Right renal pelvis (tissue), 4 donors: Measurements from ENCODE around the gene LILRA1. TPM values are rescaled to one million over a fixed set of nuclear protein-coding genes. Genes with fewer than 3 reads are reported as not detected.
"Not testable (repeated sequence)": the region's sequence is repeated elsewhere in the genome, so short reads cannot be mapped to it uniquely, and the experiment has no call there.

Experiments
- DNase-seq, 4 donors: peaks; one replicate each; pipeline ENCODE4 v3.0.0-alpha.2; 2013; ENCODE audit warnings: low read depth in 4 of 4, low spot score in 3 of 4, missing footprints in 1 of 4
- polyA plus RNA-seq, 4 donors: library from polyadenylated mRNA; unstranded; fragments of 120-200 nt; gene quantifications; one replicate each; pipeline ENCODE4 v1.2.1, GENCODE V29; 2013; ENCODE audit not compliant: insufficient read length in 4 of 4

Gene LILRA1
- polyA plus RNA-seq, 4 donors = 0.29 to 0.62 (median 0.40) TPM

DNA sequence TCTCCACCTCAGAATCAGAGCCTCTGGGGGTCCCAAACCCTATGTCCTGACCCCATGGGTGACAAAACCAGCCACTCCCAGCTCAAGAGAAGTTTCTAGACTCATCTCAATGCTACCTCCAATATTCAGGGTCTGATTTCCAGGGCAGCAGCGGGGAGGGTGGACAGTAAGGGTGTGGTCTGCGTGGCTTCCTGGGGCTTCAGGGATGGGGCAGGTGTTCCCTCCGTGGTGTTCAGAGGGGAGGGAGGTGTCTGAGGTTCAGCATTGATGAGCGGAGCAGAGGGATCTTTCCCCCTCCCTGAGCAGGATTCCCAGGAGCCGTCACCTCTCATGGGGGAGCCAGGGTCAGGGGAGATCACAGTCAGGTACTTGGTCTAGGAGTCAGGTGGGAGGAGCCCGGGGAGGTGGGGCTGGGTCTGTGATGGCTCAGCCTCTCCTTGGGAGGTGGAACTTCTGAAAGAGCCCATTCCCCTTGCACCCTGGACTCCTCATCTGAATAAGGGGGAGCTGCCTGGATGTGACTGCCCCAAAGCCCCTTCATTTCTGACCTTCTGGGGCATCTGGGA lies 16.9 kb upstream of the LILRA1 start:
- no peak for DNase-seq

DNA sequence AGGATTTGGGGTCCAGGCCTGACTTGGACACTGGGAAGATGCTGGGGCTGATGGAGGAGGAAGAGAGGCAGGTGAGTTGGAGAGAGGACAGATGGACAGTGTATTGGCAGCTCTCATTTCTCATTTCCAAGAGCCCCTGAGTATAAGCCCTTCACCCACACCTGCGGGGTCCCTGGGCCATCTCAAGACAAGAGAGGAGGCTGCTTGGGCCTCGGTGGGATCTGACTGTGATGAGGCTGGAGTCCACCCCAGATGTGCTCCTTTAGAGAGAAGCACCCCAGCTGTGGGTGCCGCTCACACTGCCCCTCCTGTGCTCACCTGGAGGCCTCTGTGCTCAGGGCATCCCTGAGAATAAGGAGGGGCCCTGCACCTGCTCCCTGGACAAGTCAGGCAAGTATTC lies 16.1 kb upstream of the LILRA1 start:
- no peak for DNase-seq

DNA sequence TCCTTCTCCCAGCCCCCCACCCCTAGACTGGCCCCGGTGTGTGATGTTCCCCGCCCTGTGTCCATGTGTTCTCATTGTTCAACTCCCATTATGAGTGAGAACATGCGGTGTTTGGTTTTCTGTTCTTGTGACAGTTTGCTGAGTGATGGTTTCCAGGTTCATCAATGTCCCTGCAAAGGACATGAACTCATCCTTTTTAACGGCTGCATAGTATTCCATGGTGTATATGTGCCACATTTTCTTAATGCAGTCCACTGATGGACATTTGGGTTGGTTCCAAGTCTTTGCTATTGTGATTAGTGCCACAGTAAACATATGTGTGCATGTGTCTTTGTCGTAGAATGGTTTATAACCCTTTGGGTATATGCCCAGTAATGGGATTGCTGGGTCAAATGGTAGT lies 15.2 kb upstream of the LILRA1 start:
- DNase-seq = not testable (repeated sequence)

DNA sequence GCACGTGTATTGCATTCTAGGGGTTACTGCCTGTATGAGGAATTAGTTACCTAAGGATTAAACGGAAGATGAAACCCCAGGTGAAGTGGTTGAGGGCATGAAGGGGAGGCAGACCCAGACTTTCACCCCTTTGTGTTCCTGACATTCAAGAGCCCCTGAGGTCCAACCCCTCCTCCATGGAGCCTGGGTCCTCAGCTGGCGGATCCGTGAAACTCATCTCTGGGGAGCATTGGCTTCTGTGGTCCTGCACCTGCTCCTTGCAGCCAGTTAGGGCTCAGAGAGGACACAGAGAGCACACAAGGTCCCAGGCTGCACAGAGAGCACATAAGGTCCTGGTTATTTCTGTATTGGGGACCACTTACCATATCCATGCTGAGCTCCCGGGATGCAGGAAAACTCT lies 7.0 kb upstream of the LILRA1 start:
- DNase-seq = no peak

DNA sequence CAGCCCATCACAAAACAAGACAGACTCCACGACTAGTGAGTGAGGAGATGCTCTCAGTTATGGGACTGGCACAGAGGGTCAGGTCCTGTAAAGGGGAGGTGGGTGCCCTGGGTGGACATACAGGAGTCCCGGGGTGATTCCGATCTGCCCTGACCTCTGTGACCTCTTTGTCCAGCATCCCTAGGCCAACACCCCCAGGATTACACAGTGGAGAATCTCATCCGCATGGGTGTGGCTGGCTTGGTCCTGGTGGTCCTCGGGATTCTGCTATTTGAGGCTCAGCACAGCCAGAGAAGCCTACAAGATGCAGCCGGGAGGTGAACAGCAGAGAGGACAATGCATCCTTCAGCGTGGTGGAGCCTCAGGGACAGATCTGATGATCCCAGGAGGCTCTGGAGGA lies 6.4 kb upstream of the LILRA1 start:
- DNase-seq = no peak

DNA sequence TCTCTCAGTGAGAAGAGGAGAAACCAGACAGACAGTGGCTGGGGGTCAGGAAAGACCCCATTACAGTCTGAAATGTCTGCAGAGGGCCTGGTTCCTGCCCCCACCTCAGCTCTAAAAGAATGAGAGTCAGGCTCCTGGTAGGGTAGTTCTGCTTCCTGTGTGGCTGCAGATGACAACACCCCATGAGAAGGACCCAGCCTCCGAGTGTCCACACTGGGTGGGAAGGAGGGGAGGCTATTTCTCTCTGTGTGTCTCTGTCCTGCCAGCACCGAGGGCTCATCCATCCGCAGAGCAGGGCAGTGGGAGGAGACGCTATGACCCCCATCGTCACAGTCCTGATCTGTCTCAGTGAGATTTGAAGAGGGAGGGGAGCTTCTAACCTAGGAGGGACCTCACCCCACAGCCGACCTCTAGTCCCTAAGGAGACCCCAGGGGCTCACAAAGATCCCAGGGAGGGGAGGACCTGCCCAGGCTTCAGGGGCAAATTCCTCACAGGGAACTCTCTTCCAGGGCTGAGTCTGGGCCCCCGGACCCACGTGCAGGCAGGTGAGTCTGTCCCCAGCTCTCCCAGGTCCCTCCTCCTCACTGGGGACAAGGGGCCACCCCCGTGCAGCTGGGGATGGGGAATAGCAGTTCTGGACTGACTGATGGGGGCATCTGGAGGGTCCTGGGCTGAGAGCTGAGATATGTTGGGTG lies 647 bp downstream of the LILRA1 start:
- not testable (repeated sequence) for DNase-seq

DNA sequence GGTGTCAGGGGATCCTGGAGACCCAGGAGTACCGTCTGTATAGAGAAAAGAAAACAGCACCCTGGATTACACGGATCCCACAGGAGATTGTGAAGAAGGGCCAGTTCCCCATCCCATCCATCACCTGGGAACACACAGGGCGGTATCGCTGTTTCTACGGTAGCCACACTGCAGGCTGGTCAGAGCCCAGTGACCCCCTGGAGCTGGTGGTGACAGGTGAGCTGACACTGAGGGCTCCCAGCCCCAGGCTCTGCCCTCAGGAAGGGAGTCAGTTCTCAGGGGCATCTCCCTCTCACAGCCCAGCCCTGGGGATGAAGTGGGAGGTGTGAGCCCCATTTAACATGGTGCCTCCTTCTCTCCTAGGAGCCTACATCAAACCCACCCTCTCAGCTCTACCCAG lies 1.3 kb downstream of the LILRA1 start:
- no peak for DNase-seq

DNA sequence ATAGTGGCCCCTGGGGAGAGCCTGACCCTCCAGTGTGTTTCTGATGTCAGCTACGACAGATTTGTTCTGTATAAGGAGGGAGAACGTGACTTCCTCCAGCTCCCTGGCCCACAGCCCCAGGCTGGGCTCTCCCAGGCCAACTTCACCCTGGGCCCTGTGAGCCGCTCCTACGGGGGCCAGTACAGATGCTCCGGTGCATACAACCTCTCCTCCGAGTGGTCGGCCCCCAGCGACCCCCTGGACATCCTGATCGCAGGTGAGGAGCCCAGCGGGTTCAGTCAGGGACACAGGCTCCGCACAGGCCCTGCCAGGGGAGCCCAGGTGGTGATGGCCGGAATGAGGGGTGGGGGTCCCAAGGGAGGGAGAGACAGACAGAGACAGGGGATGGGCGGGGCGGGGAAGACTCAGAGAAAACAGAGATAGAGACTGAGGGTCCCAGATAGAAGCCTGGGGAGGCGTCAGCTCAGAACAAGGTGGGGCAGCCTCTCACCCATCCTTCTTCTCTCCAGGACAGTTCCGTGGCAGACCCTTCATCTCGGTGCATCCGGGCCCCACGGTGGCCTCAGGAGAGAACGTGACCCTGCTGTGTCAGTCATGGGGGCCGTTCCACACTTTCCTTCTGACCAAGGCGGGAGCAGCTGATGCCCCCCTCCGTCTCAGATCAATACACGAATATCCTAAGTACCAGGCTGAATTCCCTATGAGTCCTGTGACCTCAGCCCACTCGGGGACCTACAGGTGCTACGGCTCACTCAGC lies 2.4 kb downstream of the LILRA1 start:
- DNase-seq = not testable (repeated sequence)

DNA sequence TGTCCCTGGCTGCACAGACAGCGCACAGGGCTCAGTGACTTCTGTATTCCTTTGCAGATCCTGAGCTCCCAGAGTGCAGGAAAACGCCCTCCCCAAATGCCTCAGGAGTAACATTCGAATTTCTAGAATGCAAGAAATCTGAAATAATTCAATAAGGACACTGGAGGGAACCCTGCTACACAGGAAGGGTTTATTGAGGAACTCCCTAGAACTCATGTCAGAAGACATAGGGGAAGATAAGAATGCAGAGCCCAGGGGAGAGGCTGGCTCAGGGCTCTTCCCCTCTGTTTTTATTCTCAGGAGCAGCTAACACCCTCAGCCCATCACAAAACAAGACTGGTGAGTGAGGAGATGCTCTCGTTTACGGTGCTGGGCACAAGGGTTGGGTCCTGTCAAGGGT lies 6.8 kb downstream of the LILRA1 start:
- no peak for DNase-seq

DNA sequence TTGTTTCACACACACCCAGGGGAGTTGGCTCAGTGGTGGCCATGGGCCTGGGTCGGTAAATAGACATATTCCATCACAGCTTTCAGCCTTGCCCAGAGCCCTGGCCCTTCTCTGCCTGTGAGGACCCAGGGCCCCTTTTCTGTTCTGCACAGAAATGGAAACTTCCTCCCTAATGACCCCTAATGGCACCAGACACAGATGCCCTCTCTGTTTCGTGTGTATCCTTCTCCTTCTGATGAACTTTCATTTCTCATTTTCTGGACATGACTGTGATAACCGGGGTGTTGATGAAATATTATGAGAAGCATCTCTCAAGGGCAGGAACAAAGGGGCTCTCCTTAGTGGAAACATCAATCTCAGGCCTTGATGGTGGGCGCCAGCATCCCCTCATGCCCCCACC lies 12.8 kb downstream of the LILRA1 start:
- no peak for DNase-seq

DNA sequence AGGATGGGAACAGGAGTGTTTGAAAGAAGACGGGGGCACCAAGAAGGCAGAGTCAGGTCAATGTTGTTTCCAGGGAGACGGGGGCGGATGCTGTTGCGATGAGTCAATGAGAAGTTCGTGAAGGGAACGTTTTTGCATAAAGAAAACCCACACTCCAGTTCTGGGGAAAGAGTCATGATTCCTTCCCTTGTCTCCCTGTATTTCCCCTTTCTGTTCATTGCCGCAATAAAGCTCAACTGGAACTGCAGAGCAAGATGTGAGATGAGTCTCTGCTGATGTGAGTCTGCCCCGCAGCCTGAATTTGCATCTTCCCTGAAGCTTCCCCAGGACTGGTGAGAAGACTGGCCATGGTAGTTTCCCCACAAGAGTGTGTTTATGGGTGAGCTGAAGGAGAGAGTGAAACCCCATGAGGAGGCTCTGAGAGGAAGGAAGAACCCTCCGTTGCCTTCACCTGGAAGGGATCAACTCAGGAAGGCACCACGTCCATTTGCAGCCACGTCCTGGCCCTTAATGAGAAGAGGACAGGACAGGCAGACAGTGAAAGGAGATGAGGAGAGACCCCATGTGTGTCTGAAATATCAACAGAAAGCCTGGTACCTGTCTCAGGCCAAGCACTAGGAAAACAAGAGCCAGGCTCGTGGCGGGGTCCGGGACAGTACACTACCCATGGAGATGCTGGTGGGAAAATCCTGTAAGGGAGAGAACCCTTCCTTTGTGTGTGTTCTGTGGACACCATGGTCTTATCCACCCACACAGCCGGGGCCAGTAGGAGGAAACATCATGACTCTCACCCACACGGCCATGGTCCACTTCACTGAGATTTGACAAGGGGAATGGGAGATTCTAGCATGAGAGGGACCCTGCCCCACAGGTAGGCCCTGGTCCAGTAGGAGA lies 13.7 kb downstream of the LILRA1 start:
- no peak for DNase-seq

DNA sequence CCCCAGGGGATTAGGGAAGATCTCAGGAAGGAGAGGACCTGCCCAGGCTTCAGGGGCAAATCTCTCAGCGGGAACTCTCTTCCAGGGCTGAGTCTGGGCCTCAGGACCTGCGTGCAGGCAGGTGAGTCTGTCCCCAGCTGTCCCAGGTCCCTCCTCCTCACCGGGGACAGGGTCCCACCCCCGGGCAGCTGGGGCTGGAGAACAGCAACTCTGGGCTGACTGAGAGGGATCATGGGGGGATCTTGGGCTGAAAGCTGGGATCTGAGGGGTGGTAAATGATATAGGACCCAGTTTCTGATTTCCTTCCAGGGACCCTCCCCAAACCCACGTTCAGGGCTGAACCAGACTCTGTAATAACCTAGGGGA lies 14.3 kb downstream of the LILRA1 start:
- no peak for DNase-seq

DNA sequence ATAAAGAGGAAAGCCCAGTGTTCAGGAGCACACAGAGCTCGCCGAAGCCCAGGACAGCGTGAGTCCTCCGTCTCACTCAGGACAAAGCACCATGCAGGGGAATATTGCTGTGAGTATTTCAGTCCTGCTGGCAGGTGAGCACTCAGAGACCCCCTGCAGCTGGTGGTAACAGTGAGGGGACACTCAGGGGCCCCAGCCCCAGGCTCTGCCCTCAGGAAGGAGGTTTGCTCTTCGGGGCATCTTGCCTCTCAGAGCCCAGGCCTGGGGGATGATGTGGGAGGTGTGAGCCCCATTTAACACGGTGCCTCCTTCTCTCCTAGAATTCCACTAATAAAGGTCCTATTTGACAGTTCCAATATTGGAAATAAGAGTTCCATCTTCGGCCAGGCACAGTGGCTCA lies 14.8 kb downstream of the LILRA1 start:
- no peak for DNase-seq

DNA sequence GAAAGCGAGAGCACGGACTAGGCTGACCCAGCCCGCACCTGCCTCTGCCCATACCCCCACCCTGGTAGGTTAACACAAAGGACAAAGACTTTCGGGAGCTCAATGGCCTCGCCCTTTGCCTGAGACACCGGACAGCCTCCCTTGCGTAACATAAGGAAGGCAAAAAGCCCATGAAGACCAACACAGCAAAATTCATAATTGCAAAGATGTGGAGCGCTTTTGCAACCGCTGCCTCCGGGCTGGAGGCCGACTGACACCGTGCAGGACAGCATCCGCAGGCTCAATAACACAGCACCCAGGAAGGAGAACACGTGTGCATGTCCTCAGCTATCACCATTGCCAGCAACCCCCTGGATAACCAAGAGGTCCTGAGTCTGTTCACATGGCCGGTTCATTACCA lies 15.4 kb downstream of the LILRA1 start:
- no peak for DNase-seq

DNA sequence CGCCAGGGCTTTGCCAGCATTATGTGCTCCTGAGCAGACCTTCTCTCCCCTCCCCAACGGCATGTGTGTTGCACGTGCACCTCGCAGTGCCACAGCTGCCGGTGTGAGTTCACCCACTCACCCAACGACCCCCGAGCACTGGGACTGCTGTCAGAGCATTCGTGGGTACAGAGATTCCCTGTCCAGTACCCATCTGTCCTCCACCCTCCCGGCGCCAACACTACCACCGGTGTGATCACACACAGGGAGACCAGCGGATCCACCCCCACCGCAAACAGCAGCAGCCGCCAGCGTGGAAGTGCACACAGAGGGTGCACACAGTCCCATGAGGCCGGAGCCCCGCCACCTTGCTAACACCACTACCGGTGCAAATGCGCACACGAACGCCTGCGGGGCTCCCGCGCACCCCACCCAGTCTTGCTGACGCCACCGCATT lies 15.9 kb downstream of the LILRA1 start:
- DNase-seq = no peak

DNA sequence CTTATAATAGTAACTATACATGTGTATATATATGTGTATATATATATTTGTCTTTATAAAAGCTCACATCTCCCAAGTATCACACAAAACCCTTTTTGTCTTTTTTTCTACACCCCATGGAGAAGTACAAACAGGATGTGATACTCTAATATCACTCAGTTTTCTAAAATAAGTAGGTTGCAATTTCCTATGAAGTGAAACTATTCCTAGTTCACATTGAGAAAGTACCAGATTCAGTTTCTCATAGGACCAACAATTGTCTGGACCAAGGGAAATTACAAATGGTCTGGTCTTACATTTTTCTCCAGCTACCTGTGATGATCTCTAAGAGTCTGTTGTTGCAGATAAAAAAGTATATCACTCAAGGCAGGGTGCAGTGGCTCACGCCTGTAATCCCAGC lies 19.0 kb downstream of the LILRA1 start:
- DNase-seq = no peak

DNA sequence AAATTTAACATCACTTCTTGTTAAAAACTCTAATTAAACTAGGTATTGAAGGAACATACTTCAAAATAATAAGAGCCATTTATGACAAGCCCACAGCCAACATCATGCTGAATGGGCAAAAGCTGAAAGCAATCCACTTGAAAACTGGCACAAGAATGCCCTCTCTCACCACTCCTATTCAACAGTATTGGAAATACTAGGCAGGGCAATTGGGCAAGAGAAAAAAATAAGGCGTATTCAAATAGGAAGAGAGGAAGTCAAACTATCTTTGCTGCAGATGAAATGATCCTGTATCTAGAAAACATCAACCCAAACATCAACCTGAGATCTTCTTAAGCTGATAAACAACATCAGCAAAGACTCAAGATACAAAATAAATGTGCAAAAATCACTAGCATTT lies 21.3 kb downstream of the LILRA1 start:
- no peak for DNase-seq

DNA sequence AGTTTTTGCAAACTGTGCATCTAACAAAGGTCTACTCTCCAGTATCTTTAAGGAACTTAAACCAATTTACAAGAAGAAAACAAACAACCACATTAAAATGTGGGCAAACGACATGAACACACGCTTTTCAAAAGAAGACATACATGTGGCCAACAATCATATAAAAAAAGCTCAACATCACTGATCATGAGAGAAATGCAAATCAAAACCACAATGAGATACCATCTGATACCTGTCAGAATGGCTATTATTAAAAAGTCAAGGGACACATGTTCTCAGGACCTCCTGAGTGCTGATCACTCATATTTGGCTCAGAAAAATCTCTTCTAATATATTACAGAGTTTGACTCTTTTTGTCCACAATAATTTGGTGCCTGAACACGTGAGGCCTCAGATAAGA lies 22.6 kb downstream of the LILRA1 start:
- DNase-seq = no peak

DNA sequence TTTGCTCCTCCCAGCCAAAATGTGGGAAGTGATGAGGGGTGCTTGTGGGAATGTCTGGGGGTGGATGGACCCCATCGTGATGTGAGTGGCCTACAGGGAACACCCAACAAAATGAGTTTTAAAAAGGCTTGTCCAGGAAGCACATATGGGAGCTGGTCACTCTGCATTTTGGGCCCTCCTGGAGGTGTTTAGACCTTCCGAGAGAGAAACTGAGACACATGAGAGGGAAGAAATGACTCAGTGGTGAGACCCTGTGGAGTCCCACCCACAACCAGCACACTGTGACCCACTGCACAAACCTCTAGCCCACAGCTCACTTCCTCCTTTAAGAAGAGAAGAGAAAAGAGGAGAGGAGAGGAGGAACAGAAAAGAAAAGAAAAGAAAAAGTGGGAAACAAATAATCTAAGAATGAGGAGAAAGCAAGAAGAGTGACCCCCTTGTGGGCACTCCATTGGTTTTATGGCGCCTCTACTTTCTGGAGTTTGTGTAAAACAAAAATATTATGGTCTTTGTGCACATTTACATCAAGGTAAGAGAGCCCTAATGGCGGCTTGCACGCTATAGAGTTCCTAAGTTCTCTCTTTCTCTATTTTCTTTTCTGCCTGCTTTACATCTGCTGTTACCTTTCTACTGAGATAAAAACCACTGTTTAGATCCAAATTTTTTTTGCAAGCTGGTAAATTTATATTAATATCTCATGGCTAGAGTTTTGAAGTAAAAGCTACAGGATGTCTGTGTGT lies 23.6 kb downstream of the LILRA1 start:
- DNase-seq = no peak

DNA sequence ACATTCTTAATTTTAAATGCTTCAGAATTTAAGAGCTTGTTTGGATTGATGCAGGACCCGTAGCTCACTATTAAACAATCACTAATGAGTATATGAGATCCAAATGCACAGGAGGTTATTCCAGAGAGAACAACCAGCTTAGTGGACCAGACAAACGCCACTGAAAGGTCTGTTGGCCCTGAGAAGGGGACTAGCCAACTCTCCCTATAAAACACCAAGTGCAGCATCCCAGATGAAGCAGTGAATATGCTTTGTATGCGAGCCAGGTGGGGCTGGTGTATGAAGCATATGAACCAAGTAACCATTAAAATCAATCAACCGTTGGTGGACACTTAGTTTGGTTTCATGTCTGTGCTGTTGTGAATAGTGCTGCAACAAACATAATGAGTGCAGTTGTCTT lies 27.0 kb downstream of the LILRA1 start:
- DNase-seq = no peak
